SIG-M5 (cell line): ENCODE measurements around the gene RAB40C.

Experiments used
- DNase-seq: peaks from one replicate; lab custom pipeline; 2025; lab: John Stamatoyannopoulos, UW

Gene RAB40C

GRCh38 chr16:574021-574760 is 15.7 kb upstream of the RAB40C start:
- no peak for DNase-seq

- DNase-seq = no peak
Observed at GRCh38 chr16:575354-576196, 14.3 kb upstream of the RAB40C start.

GRCh38 chr16:576197-576822 is 13.6 kb upstream of the RAB40C start:
- no peak for DNase-seq

GRCh38 chr16:576823-577201 is 13.1 kb upstream of the RAB40C start:
- DNase-seq = no peak

- DNase-seq = no peak
Observed at GRCh38 chr16:577796-578195, 12.1 kb upstream of the RAB40C start.

- no peak for DNase-seq
Observed at GRCh38 chr16:578232-578869, 11.5 kb upstream of the RAB40C start.

GRCh38 chr16:578870-579405 is 10.9 kb upstream of the RAB40C start:
- no peak for DNase-seq

GRCh38 chr16:580141-580945 is 9.5 kb upstream of the RAB40C start:
- DNase-seq = no peak

GRCh38 chr16:580946-581498 is 8.8 kb upstream of the RAB40C start:
- no peak for DNase-seq

DNA sequence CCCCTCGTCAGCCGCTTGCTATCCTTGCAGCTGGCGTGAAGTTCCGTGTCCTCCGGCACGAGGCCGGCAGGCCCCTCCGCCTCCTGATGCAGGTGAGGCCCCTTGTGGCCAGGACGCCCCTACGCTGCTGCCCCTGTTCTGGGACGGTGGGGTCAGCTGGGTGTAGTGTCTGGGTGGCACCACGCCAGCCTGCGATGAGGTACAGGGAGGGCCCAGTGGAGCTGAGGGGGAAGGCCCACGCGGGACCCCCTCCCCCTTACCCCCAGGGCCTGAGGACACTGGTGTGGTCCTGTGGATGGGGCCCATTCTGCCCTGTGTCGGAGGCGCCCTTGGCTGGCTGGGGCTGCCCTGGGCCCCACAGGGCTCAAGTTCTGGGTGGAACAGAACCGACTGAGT is 7.7 kb upstream of the RAB40C start:
- DNase-seq = no peak

DNA sequence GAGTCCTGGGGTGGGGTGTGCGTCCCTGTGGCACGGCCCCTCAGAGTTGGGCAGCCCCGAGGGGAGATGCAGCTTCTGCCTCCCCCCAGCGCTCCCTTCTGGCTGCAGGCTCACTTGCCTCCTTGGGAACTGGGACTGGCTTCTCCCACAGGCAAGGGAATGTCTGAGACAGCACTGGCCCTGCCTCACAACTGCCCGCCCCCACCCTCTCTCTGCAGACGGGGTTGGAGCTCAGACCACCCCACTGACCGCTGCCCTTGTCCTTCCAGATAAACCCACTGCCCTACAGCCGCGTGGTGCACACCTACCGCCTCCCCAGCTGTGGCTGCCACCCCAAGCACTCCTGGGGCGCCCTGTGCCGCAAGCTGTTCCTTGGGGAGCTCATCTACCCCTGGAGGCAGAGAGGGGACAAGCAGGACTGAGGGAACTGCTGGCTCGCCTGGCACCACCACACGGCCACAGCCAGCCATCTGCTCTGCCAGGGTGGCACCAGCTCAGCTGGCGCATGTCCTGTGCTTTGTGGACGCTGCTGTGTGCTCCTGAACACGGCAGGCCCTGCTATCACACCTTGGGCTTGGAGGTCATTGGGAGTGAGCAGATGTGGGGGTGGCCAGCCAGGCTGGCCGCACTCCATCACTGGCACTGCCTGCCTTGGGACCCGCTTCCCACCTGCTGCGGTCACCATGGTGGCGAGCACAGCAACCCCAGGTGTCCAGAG is 7.1 kb upstream of the RAB40C start:
- DNase-seq = no peak

GRCh38 chr16:583470-583814 is 6.4 kb upstream of the RAB40C start:
- DNase-seq = no peak

DNA sequence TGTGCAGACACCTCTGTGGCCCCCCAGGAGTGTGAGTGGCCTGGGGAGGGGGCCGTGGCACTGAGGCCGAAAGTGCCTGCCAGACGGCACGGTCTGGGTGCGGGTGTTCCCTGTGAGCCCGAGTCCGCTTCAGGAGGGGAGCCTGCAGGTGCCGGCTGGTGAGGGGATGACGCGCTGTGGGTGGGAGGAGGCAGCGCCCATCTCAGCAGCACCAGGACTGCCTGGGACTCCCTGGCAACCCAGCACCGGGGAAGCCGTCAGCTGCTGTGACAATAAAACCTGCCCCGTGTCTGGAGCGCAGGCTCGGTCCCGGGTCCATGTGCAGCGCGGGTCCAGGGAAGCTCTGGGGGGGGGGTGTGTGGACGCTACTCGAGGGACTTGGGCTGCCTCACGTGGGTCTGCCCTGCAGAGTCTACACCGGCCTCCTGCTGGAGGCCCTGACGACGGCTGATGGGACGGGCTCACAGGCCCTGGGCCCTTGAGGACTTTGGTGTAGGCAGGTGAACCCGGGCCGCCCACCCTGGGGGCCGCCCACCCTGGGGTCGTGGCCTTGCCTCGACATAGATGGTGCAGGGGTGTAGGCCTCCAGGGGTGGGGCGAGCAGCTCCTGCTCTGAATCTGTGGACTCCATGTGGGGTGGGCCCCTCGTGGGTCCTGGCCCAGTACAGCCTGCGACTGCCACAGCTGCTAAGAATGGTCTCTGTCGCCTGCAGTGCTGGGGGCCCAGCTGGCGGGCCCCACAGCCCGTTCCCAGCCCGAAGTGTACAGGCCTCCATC is 5.9 kb upstream of the RAB40C start:
- DNase-seq = no peak

GRCh38 chr16:585351-585750 is 4.5 kb upstream of the RAB40C start:
- no peak for DNase-seq

DNA sequence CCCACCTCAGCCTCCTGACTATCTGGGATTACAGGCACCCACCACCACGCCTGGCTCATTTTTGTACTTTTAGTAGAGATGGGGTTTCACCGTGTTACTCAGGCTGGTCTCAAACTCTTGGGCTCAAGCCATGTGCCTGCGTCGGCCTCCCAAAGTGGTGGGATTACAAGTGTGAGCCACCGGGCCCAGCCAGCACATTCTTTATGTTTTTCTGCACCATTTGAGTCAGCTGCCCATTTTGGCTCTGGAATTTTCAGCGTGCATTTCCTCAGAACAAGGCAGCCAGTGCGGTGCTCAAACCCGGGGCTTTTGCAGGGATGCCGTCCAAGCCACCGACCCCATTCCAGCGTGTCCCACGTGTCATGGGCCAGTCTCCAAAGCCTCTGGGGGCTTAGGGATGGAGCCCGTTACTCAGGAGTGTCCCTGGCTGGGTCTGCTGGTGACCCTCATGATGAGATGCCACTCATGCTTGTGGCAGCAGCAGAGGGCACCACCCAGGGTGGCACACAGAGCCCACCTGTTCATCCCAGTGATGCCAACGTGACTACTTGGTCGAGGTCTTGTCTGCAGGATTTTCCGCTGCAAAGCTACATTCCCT is 3.7 kb upstream of the RAB40C start:
- DNase-seq = no peak

DNA sequence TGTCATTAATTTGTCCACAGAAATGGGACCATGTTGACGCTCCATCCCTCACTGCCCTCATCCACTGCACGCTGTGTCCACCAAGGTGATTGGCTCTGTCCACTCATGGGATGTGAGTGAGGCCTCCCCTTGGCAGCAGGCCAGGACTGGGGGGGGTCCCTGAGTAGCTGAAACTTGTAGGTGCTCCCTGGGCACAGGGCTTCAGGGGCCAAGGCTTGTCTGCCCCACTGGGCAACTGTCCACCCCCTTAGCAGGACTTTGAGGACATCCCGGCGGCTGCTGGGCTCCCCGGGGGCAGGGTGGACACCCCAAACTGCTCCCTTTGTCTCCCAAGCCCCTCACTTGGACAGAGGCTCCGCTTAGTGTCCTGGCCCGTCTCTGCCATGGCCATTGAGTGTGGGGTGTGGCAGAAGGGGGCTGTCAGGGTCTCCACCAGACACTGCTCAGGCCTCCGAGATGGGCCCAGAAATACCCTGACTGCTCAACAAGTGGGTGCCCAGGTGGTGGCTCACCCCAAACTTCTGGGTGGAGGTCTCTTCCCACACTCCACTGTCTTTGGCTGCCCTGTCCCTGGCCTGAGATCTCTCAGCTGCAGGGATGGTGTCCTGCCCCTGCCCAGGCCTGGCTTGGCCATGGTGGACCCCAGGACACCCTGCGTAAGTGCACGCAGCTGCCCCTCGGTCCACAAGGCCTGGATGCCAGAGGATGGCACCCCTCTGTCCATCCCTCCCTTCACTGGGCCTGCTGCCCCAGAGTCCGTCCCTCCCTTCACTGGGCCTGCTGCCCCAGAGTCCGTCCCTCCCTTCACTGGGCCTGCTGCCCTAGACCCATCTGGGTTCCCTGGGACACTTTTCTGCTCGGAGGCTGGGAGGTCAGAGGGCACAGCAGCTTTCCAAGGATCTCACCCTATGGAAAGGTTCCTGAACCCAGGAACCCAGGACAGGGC is 2.9 kb upstream of the RAB40C start:
- DNase-seq = no peak

DNA sequence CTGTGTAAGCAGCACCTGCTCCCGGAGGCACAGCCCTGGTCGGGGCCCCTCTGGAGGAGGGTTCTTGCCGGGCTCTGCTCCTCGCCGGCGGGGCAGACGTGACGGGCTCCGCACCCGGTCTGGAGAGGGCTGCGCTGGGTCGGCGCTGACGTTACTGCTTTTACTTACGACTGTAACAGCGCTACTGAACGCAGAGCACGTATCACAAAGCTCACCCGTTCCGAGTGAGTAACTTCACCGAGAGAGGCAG is 1.3 kb upstream of the RAB40C start:
- no peak for DNase-seq

- peak; percentile 49 for DNase-seq
Observed at GRCh38 chr16:588889-589657, 793 bp upstream of the RAB40C start.
